GM04503 (cell line): ENCODE data around the gene NAGPA.
"Not testable (repeated sequence)": the region's sequence is repeated elsewhere in the genome, so short reads cannot be mapped to it uniquely, and the experiment has no call there.

Source experiments
- DNase-seq: peaks from one replicate; pipeline ENCODE4 v3.0.0-alpha.2; 2012; ENCODE audit warnings: low read depth

Gene NAGPA

GRCh38 chr16:5060073-5060641 is 26.4 kb upstream of the NAGPA start:
- DNase-seq = no peak

DNA sequence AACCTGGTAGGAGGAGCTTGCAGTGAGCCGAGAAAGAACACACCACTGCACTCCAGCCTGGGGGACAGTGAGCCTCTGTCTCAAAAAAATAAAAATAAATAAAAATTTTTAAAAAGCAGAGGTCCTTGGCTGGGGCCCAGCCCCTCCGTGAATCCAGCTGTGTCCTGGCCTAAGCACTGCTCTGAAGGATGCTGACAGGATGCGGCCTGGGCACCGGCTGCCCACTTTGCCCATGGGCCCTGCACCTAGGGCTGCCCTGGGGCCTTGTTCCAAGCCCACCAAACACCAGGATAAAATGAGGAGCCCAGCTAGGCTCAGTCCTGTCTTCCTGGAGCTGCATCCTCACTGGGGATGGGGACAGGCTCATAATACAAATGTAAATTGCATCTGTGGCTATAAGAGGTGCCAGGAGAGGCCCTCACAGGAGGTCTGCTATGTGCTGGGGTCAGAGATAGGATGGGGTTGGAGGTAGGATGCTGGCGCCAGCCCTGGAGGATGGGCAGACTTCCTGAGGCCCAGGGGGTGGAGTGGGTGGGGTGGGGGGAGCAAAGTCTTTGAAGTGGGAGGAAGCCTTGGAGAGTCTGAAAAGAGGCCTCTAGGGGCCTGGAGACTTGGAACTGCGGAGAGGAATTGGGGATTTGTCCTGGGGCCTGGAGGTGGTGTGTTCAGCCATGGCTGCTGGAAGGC is 25.8 kb upstream of the NAGPA start:
- DNase-seq = no peak

DNA sequence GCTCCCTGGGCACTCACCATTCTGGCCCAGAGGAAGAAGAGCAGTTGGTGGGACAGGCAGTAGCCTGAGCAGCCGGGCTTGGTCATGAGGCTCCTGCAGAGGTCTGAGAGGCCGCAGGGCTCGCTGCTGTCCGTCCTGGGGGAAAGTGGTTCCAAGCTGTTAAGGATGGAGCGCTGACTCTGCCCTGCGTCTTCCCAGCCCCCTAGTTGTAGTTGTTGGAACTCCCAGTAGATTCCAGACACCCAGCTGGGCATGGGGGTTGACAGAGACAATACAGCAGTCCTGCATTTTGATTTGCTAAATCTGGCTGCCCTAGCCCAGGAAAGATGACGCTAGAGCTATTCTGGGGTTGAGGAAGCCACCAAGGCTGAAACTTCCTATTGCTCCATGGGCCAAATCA is 24.7 kb upstream of the NAGPA start:
- DNase-seq = no peak

GRCh38 chr16:5056352-5056751 is 22.6 kb upstream of the NAGPA start:
- DNase-seq = no peak

GRCh38 chr16:5054876-5055865 is 21.4 kb upstream of the NAGPA start:
- no peak for DNase-seq

DNA sequence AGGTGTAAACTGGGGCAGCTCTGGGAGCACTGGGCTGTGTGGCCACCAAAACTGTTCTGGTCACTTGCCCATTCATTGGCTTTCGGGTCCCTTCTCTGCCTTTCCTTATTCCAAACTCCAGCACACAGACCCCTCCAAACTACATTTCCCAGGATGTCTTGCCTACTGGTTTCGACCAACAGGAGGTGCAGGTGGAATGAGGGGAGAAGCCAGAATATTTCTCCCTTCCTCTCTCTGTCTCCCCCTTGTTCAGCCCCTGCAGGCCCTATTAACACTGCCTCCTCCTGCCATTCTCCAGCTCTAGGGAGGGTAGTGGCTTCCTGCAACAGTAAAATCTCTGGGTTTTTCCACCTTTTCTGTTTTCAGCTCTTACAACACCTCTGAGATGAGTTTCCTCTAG is 13.2 kb upstream of the NAGPA start:
- DNase-seq = no peak

- no peak for DNase-seq
These were observed 11.9 kb upstream of the NAGPA start for GRCh38 chr16:5045499-5046115.

DNA sequence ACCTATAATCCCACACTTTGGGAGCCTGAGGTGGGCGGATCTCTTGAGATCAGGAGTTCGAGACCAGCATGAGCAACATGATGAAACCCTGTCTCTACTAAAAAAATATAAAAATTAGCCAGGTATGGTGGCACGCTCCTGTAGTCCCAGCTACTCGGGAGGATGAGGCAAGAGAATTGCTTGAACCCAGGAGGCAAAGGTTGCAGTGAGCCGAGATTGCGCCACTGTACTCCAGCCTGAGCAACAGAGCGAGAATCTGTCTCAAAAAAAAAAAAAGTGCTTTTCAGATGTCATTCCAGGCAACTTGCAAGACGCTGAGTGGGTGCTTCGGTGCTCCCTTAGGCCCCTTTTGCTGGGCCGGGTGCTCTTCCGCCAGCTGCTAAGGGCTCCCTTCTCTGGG is 10.8 kb upstream of the NAGPA start:
- not testable (repeated sequence) for DNase-seq

GRCh38 chr16:5044011-5044540 is 10.3 kb upstream of the NAGPA start:
- no peak for DNase-seq

DNA sequence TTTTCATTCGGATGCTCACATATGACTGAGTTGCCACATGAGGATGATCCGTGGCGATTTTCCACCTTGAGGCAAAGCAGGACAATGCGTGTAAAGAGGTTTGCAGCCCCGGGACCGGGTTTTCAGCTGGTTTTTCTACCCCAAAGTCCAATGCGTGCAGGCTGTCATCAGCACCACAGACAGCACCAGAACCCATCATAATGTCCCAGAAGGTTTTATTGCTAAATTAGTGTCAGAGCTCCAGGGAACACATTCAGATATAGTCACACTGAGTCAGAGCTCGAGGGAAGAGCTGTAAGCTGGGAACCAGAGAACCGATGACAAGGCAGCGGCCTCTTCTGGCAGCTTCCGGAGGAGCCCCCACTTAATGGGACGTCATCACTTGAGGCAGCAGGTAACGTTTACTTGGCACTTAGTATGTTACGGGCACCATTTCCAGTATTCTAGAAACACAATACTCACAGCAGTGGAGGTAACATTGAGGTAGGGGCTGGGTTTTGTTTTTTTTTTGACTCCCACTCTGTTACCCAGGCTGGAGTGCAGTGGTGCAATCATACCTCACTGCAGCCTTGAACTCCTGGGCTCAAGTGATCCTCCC is 8.9 kb upstream of the NAGPA start:
- DNase-seq = peak; percentile 30

DNA sequence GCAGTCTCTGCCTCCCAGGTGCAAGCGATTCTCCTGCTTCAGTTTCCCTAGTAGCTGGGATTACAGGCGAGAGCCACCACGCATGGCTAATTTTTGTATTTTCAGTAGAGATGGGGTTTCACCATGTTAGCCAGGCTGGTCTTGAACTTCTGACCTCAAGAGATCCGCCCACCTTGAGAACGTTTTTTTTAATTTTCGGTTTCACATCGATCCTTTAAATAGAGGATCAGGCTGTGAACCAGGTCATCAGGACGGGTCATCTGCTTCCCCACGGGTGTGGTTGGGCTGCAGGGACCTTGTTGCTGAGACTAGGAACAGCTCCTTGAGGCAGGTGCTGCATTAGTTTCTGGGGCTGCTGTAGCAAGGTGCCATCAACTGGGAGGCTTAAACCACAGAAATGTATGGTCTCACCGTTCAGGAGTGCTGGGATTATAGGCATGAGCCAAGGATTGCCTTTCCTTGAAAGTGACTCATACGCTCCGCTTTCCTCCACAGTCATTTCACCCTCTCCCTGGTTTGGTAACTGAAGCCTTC is 7.9 kb upstream of the NAGPA start:
- DNase-seq = peak; percentile 22

DNA sequence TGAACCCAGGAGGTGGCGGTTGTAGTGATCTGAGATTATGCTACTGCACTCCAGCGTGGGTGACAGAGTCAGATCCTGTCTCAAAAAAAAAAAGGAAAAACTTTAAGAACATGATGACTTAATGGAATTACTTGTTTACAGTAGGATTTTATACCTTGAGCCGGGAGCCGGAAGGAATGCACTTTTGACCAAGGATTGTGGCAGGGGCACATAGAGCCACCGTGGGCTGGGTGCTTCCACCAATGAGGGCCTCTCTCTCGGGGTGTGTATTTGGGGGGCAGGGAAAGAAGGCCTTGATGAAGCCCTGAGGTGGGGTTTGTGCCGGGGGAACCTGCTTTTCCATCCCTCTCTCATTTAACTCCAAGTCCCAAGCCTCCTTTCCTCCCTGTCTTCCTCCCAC is 6.7 kb upstream of the NAGPA start:
- DNase-seq = no peak

- no peak for DNase-seq
These were observed 2.8 kb upstream of the NAGPA start for GRCh38 chr16:5036228-5037156.

GRCh38 chr16:5035909-5036227 is 2.1 kb upstream of the NAGPA start:
- no peak for DNase-seq

GRCh38 chr16:5034167-5034523 is 410 bp upstream of the NAGPA start:
- no peak for DNase-seq

GRCh38 chr16:5032748-5033167 is 977 bp downstream of the NAGPA start:
- DNase-seq = no peak

- no peak for DNase-seq
These were observed 2.1 kb downstream of the NAGPA start for GRCh38 chr16:5031601-5032000.

DNA sequence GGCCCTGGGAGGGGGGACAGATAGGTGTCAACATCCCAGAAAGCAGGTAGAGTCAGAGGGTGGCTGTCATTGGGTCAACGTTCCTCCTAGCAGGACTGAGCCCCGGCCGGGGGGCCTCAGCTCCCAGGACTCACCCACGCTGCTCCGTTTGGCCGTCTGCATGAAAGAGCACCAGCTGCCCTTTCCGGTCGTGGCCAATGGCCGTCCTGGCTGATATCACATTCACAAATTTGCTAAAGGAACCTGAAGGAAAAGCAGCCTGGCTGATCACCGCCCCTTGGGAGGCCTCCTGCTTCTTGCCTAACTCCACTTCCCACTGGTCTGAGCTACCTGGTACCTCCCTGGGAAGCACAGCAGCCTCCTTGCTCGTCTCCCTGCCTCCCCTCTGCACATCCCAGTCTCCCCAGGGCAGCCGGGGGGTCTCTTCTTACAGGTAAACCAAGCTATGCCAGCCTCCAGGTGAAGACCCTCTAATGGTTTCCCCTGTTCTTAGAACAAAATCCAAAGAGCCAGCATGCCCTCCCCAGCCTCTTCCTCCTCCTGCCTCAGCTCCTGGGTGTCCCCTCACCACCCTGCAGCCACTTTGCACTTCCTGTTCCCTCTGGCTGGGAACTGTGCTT is 3.4 kb downstream of the NAGPA start:
- DNase-seq = no peak

GRCh38 chr16:5028950-5029475 is 4.7 kb downstream of the NAGPA start:
- DNase-seq = no peak
